Mammary epithelial cell (primary cell): ENCODE results near the gene ALDOB.

ENCODE experiments used
- EZH2 ChIP-seq: IDR thresholded peaks from 2 replicates; pipeline ENCODE4 v1.6.1; 2012; ENCODE audit warnings: low read length, inconsistent platforms, borderline replicate concordance
- TF ChIP-seq, protein P1 (sequence below), 2 donors: IDR thresholded peaks in 1 of 2; conservative IDR thresholded peaks in 1 of 2; 2 replicates each; pipeline ENCODE4 v1.5.1; 2011 to 2012; ENCODE audit warnings: inconsistent platforms in 2 of 2, low read length in 2 of 2, mild to moderate bottlenecking in 2 of 2, control low read depth in 1 of 2, low read depth in 1 of 2; ENCODE audit not compliant: insufficient read depth in 1 of 2; ENCODE audit errors: extremely low read depth in 1 of 2

DNA sequence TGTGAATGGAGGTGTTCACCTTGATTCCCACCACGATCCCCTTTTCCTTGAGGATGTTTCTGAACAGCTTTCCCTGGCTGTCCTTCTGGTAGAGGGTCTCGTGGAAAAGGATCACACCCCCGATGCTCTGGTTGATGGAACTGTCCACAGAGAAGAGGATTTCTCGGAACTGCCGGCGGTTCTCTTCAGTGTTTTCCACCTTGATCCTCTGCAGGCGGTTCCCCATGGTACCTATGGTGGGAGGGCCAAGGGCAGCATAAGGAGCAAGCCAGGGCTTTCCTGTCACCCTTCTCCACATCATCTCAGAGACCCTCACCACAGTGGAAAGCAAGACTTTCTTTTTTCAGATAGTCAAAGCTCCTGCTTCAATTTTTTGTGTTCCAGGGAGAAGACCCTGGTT, 5.8 kb downstream of the ALDOB start:
- TF ChIP-seq, protein P1, sequence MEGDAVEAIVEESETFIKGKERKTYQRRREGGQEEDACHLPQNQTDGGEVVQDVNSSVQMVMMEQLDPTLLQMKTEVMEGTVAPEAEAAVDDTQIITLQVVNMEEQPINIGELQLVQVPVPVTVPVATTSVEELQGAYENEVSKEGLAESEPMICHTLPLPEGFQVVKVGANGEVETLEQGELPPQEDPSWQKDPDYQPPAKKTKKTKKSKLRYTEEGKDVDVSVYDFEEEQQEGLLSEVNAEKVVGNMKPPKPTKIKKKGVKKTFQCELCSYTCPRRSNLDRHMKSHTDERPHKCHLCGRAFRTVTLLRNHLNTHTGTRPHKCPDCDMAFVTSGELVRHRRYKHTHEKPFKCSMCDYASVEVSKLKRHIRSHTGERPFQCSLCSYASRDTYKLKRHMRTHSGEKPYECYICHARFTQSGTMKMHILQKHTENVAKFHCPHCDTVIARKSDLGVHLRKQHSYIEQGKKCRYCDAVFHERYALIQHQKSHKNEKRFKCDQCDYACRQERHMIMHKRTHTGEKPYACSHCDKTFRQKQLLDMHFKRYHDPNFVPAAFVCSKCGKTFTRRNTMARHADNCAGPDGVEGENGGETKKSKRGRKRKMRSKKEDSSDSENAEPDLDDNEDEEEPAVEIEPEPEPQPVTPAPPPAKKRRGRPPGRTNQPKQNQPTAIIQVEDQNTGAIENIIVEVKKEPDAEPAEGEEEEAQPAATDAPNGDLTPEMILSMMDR (conservative IDR thresholded peaks at IDR 0.05 in 1 of 2, IDR thresholded peaks at IDR 0.05 in 1 of 2; ENCODE audit: extremely low read depth in 1 of 2, insufficient read depth in 1 of 2, low read depth in 1 of 2, low read length in 2 of 2) = no peak
- TF ChIP-seq EZH2 = no peak
